Activated B cell treated with CpG ODN at 0.5 μM for 24 hours (primary cell): ENCODE measurements around the gene OSBPL3. TPM values are rescaled to one million over a fixed set of nuclear protein-coding genes. Genes with fewer than 3 reads are reported as not detected.
A peak's percentile ranks its signal among the peaks of the same experiment; 100 is the strongest.

ENCODE experiments used
- ATAC-seq: fragments of 200-7000 bp; cut with Tn5 transposase; one replicate; pipeline ENCODE4 v1.10.0; 2021; ENCODE audit warnings: low read depth, mild to moderate bottlenecking, moderate library complexity
- CTCF ChIA-PET: fragments of 350-600 bp; sonication (Branson Sonifier 250); formaldehyde crosslinking; loops from one replicate; lab custom pipeline; 2021; ENCODE audit warnings: antibody characterized with exemption; lab: Charles Lee
- POLR2A ChIA-PET: fragments of 350-600 bp; sonication (Branson Sonifier 250); formaldehyde crosslinking; loops from one replicate; lab custom pipeline; 2021; ENCODE audit warnings: antibody characterized with exemption; lab: Charles Lee
- DNase-seq: peaks from one replicate; pipeline ENCODE4 v3.0.0; 2022
- H3K27ac Mint-ChIP-seq: one replicate; pipeline ENCODE4 v1.8.0; 2020; ENCODE audit warnings: mixed read lengths
- H3K27me3 Mint-ChIP-seq: one replicate; pipeline ENCODE4 v1.8.0; 2021; ENCODE audit warnings: mixed read lengths
- H3K36me3 Mint-ChIP-seq: one replicate; pipeline ENCODE4 v1.8.0; 2021; ENCODE audit warnings: low read depth, mixed read lengths
- H3K4me1 Mint-ChIP-seq: one replicate; pipeline ENCODE4 v1.8.0; 2021; ENCODE audit warnings: mixed read lengths
- H3K4me3 Mint-ChIP-seq: one replicate; pipeline ENCODE4 v1.8.0; 2020; ENCODE audit warnings: mild to moderate bottlenecking, mixed read lengths
- H3K9me3 Mint-ChIP-seq: one replicate; pipeline ENCODE4 v1.8.0; 2020; ENCODE audit warnings: mixed read lengths
- intact Hi-C: fragments of 100-400 bp; cut with micrococcal nuclease; formaldehyde crosslinking; loops from one replicate; pipeline ENCODE4 v1.15.1; 2024
- total RNA-seq: library from RNA; stranded (reverse); gene quantifications from 2 replicates; pipeline ENCODE4 v1.2.3, GENCODE V29; 2022
- TF ChIP-seq, protein P1 (sequence below): fragments of 200-600 bp; IDR thresholded peaks from one replicate; pipeline ENCODE4 v1.8.0; 2022; ENCODE audit warnings: antibody characterized with exemption, mild to moderate bottlenecking

The OSBPL3 gene
- total RNA-seq, 1 donor from 2014 or later, result 33.3 TPM

GRCh38 chr7:24873944-24874343 is 106.0 kb downstream of the OSBPL3 start:
- Mint-ChIP-seq H3K4me3 (no peak overlapping the region), H3K4me1 (peaks cover 40% of the 10 kb centered on the region), H3K9me3 (no peaks in the 10 kb centered on the region), H3K27me3 (no peaks in the 10 kb centered on the region), H3K27ac (no peak overlapping the region), H3K36me3 (peaks cover 17% of the 10 kb centered on the region)
- POLR2A ChIA-PET, result no interaction called here
- CTCF ChIA-PET, result no interaction called here
- TF ChIP-seq, protein P1, sequence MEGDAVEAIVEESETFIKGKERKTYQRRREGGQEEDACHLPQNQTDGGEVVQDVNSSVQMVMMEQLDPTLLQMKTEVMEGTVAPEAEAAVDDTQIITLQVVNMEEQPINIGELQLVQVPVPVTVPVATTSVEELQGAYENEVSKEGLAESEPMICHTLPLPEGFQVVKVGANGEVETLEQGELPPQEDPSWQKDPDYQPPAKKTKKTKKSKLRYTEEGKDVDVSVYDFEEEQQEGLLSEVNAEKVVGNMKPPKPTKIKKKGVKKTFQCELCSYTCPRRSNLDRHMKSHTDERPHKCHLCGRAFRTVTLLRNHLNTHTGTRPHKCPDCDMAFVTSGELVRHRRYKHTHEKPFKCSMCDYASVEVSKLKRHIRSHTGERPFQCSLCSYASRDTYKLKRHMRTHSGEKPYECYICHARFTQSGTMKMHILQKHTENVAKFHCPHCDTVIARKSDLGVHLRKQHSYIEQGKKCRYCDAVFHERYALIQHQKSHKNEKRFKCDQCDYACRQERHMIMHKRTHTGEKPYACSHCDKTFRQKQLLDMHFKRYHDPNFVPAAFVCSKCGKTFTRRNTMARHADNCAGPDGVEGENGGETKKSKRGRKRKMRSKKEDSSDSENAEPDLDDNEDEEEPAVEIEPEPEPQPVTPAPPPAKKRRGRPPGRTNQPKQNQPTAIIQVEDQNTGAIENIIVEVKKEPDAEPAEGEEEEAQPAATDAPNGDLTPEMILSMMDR, result no peak
- intact Hi-C loops, result no loop called here
- no peak for ATAC-seq
- DNase-seq, result no peak

GRCh38 chr7:24871770-24872169 is 108.2 kb downstream of the OSBPL3 start:
- TF ChIP-seq, protein P1, result no peak
- Mint-ChIP-seq H3K4me1 (peaks cover 18% of the 10 kb centered on the region), H3K36me3 (peaks cover 30% of the 10 kb centered on the region), H3K4me3 (no peak overlapping the region), H3K9me3 (no peaks in the 10 kb centered on the region), H3K27me3 (no peaks in the 10 kb centered on the region), H3K27ac (peak overlapping the region; percentile 3)
- intact Hi-C loops, result no loop called here
- ATAC-seq, result peak; percentile 70
- ChIA-PET POLR2A (interaction anchor here (0.7 to 0.9 kb wide), 3 partner anchors 11 to 111 kb away, joined by 3 to 8 read pairs (median 5); no protein-coding TSS in a partner anchor), CTCF (no interaction called here)
- DNase-seq, result no peak

DNA sequence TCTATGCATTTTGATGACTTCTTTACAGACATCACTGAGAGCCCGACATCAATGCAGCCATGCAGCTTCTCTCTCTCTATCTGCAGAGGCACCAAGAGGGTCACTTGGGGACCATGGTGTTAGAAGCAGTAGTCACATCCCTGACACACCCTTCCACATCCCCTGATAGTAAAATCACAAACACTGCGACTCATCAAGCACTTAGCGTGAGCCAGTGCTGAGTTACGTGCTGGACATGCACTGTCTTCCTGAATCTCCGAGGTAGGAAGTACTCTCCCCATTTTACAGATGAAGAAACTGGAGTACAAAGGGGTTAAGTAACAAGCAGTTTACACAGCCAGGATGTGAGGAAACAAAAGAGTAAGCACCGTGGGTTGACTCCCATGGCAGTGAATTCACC is 109.2 kb downstream of the OSBPL3 start:
- Mint-ChIP-seq H3K27me3 (no peaks in the 10 kb centered on the region), H3K9me3 (no peaks in the 10 kb centered on the region), H3K36me3 (peaks cover 35% of the 10 kb centered on the region), H3K4me3 (no peak overlapping the region), H3K27ac (no peak overlapping the region), H3K4me1 (peaks cover 17% of the 10 kb centered on the region)
- POLR2A ChIA-PET, result no interaction called here
- CTCF ChIA-PET, result no interaction called here
- DNase-seq (no peak), ATAC-seq (no peak)
- intact Hi-C loops, result no loop called here
- TF ChIP-seq, protein P1, result no peak

GRCh38 chr7:24869572-24869971 is 110.4 kb downstream of the OSBPL3 start:
- no peak for ATAC-seq
- Mint-ChIP-seq H3K27ac (no peak overlapping the region), H3K9me3 (no peaks in the 10 kb centered on the region), H3K36me3 (peaks cover 45% of the 10 kb centered on the region), H3K27me3 (no peaks in the 10 kb centered on the region), H3K4me1 (peaks cover 17% of the 10 kb centered on the region), H3K4me3 (no peak overlapping the region)
- ChIA-PET CTCF (no interaction called here), POLR2A (no interaction called here)
- DNase-seq, result no peak
- TF ChIP-seq, protein P1, result no peak
- intact Hi-C loops, result no loop called here

- POLR2A ChIA-PET, result no interaction called here
Measured at GRCh38 chr7:24868741-24869140, 111.2 kb downstream of the OSBPL3 start.

More at GRCh38 chr7:24868741-24869140, 111.2 kb downstream of the OSBPL3 start:
- intact Hi-C loops, result no loop called here
- CTCF ChIA-PET, result no interaction called here
- H3K27ac Mint-ChIP-seq, result no peak overlapping the region
- H3K36me3 Mint-ChIP-seq, result peaks cover 50% of the 10 kb centered on the region
- no peaks in the 10 kb centered on the region for H3K9me3 Mint-ChIP-seq
- no peak overlapping the region for H3K4me3 Mint-ChIP-seq
- H3K4me1 Mint-ChIP-seq, result peaks cover 17% of the 10 kb centered on the region
- H3K27me3 Mint-ChIP-seq, result no peaks in the 10 kb centered on the region
- TF ChIP-seq, protein P1, result no peak
- no peak for ATAC-seq
- no peak for DNase-seq
